C4-2B (cell line): ENCODE results near the gene SQSTM1.
A peak's percentile ranks its signal among the peaks of the same experiment; 100 is the strongest.

Source experiments
- CTCF ChIP-seq: fragments of 450-650 bp; conservative IDR thresholded peaks from 2 replicates; pipeline ENCODE4 v1.5.1; 2017; ENCODE audit warnings: mild to moderate bottlenecking
- ZFX ChIP-seq: fragments of 450-650 bp; IDR thresholded peaks from 2 replicates; pipeline ENCODE4 v1.6.1; 2017

DNA sequence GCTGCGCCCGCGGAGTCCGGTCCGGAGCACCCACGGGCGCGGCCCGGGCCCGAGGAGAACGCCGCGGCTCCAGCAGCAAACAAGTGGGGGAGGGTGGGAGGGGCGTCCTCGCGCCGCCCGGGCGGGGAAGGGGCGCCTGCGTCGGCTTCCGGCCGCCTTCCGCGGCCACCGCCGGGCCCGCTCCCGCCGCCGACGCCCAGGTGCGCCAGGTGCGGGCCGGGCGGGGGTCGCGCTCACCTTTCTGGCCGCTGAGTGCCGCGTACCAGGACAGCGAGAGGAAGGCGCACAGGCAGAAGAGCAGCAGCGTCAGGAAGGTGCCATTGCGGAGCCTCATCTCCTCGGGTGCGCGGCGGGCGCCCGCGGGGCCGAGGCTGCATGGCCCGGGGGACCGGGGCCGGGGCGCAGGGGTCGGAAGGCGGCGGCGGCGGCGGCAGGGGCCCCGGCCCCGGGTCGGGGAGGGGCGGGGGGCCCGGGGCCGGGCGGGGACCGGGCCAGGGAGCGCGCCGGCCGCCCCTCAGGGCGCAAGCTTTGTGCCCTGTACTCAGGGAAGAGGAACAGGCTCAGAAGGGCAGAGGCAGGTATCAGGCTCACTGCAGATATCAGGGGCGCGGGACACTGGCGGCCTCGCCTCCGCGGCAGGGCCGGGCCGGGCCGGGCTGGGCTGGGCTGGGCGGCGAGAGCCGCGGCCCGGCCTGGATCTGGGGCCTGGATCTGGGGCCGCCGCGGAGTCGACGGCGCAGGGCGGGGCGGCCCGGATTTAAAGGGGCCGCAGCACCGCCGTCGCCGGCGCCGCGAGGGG lies 14.3 kb upstream of the SQSTM1 start, which contains the start of gene MGAT4B:
- TF ChIP-seq CTCF (no peak), ZFX (peak; percentile 29; the same call in 1 of the 2 replicates)
